Hepatocyte (in vitro differentiated cells): ENCODE results near the gene KRTAP5-10. TPM values are rescaled to one million over a fixed set of nuclear protein-coding genes. Genes with fewer than 3 reads are reported as not detected.
"Not testable (repeated sequence)": the region's sequence is repeated elsewhere in the genome, so short reads cannot be mapped to it uniquely, and the experiment has no call there.

ENCODE experiments used
- DNase-seq: peaks from one replicate; pipeline ENCODE4 v3.0.0-alpha.2; 2016; ENCODE audit warnings: low spot score
- H2AFZ ChIP-seq: fragments of 200-600 bp; sonication (generic); 2 replicates; pipeline ENCODE4 v1.6.0; 2016; ENCODE audit warnings: antibody characterized with exemption, mild to moderate bottlenecking
- H3K27ac ChIP-seq: fragments of 200-600 bp; sonication (generic); 2 replicates; pipeline ENCODE4 v1.5.1; 2016; ENCODE audit warnings: mild to moderate bottlenecking
- H3K27me3 ChIP-seq: fragments of 200-600 bp; sonication (generic); 2 replicates; pipeline ENCODE4 v1.6.1; 2016
- H3K36me3 ChIP-seq: fragments of 200-600 bp; sonication (generic); replicated peaks from 2 replicates; pipeline ENCODE4 v1.5.1; 2016; ENCODE audit warnings: low read depth; ENCODE audit not compliant: insufficient read depth
- H3K4me1 ChIP-seq: fragments of 200-600 bp; sonication (generic); 2 replicates; pipeline ENCODE4 v1.5.1; 2016; ENCODE audit warnings: mild to moderate bottlenecking, moderate library complexity; ENCODE audit not compliant: insufficient read depth
- H3K4me2 ChIP-seq: fragments of 200-600 bp; sonication (generic); 2 replicates; pipeline ENCODE4 v1.6.0; 2016
- H3K4me3 ChIP-seq: fragments of 200-600 bp; sonication (generic); 2 replicates; pipeline ENCODE4 v1.5.1; 2016; ENCODE audit warnings: mild to moderate bottlenecking
- H3K79me2 ChIP-seq: fragments of 200-600 bp; sonication (generic); 2 replicates; pipeline ENCODE4 v1.6.0; 2017; ENCODE audit warnings: mild to moderate bottlenecking
- H3K9me2 ChIP-seq: fragments of 200-600 bp; sonication (generic); replicated peaks from 2 replicates; pipeline ENCODE4 v1.6.0; 2017; ENCODE audit warnings: mild to moderate bottlenecking; ENCODE audit not compliant: insufficient read depth
- H3K9me3 ChIP-seq: fragments of 200-600 bp; sonication (generic); 2 replicates; pipeline ENCODE4 v1.5.1; 2016; ENCODE audit warnings: low read depth, mild to moderate bottlenecking
- H4K20me1 ChIP-seq: fragments of 200-600 bp; sonication (generic); 2 replicates; pipeline ENCODE4 v1.6.0; 2016; ENCODE audit warnings: mild to moderate bottlenecking; ENCODE audit not compliant: insufficient read depth, poor library complexity, severe bottlenecking
- CTCF ChIP-seq: fragments of 200-600 bp; sonication (generic); IDR thresholded peaks from 2 replicates; pipeline ENCODE4 v1.5.1; 2016; ENCODE audit warnings: antibody characterized with exemption, mild to moderate bottlenecking; ENCODE audit not compliant: poor library complexity
- EZH2 ChIP-seq: fragments of 200-600 bp; sonication (generic); IDR thresholded peaks from 2 replicates; pipeline ENCODE4 v1.6.1; 2016; ENCODE audit warnings: antibody characterized with exemption, mild to moderate bottlenecking, borderline replicate concordance
- EZH2phosphoT487 ChIP-seq: fragments of 200-600 bp; sonication (generic); IDR thresholded peaks from one replicate; pipeline ENCODE4 v1.6.1; 2018; ENCODE audit warnings: antibody characterized with exemption, mild to moderate bottlenecking, low read depth, moderate library complexity; ENCODE audit not compliant: unreplicated experiment, severe bottlenecking
- WGBS: methylation state at CpG from one replicate; pipeline ENCODE4 v1.1.6; 2016; ENCODE audit warnings: low lambda C conversion rate; ENCODE audit errors: missing lambda C conversion rate; 5-methylcytosine and 5-hydroxymethylcytosine counted together
- polyA plus RNA-seq: library from polyadenylated mRNA; unstranded; fragments of >200 nt; fragmentation: Nextera tagmentation; extraction: Ambion mirVana; gene quantifications from 2 replicates; pipeline ENCODE4 v1.2.1, GENCODE V29; 2016
- total RNA-seq: library from RNA; depleted of rRNA; stranded (reverse); fragments of >200 nt; gene quantifications from 2 replicates; pipeline ENCODE4 v1.2.3, GENCODE V29; 2014

KRTAP5-10 gene
- total and polyA plus RNA-seq, 2 experiments from 2014 or later: 0.12 TPM; not detected in 1

DNA sequence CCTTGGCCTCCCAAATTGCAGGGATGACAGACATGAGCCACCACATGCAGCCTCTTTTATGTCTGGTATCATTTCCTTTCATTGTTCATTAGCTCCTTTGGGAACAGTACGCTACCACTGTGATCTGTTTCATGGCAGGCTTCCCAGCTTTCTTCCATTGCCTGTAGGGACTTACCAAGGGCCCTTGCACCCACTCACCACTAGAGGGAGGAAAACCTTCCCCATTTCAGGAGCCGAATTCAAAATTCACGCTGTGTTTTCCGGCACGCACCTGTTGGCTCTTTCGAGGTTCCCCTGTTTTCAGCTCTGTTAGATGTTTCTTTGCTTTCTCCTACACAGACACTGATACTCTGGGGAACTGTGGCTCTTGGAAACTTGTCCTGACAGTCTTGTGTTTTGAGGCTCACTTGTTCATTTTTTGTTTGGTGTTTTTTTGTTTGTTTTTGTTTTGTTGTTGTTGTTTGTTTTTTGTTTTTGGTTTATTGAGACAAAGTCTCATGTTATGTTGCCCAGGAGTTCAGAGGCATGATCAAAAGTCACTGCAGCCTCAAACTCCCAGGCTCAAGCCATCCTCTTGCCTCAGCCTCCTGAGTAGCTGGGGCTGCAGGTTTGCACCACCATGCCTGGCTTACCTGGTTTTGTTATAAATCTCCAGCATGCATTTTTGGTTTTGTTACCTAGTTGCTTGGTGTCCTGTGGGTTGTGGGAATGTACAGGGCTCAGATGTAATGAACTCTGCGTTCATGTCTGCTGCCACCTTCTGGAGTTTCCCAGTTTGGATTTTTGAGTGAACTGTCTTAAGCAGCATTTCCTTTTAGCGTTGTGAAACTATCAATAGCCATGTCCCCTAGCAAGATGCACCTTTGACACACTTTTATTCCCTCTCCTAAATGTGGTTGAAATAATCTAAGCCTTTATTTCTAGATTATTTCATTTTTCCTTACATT lies 15.0 kb downstream of the KRTAP5-10 start:
- Histone ChIP-seq H3K9me3 (no peaks in the 10 kb centered on the region), H3K4me2 (peak overlapping the region; percentile 43), H3K4me1 (no peaks in the 10 kb centered on the region), H3K27me3 (no peaks in the 10 kb centered on the region), H3K79me2 (no peaks in the 10 kb centered on the region), H3K27ac (no peak overlapping the region), H3K4me3 (no peak overlapping the region), H2AFZ (no peak overlapping the region), H4K20me1 (no peaks in the 10 kb centered on the region), H3K9me2 (no peaks in the 10 kb centered on the region), H3K36me3 (no peaks in the 10 kb centered on the region)
- TF ChIP-seq EZH2: no peak
- no peak for TF ChIP-seq EZH2phosphoT487
- TF ChIP-seq CTCF: peak; percentile 66
- 25% methylated on average over 8 of the region's 8 CpGs for WGBS
- DNase-seq: peak; percentile 74

DNA sequence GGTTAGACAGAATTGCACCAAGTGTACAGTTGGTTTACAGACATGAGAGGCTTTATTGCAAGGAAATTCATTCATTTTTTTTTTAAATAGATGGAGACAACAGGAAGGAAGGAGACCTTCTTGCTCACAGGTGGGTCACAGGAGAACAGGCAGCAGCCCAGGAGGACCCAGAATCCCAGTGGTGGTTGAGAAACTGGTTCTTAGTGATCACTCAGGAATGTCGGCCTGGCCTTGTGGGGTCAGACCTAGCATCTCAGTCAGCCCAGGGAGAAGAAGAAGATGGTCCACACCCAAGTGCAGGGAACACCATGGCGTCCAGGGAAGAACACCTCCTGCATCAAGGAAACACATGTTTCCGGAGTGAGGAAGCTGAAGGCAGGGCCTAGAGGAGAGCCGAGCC lies 16.5 kb downstream of the KRTAP5-10 start:
- TF ChIP-seq CTCF (no peak), EZH2phosphoT487 (no peak), EZH2 (no peak)
- no peak for DNase-seq
- Histone ChIP-seq H3K4me2 (no peak overlapping the region), H3K27ac (no peak overlapping the region), H3K79me2 (no peaks in the 10 kb centered on the region), H3K4me3 (no peak overlapping the region), H3K9me2 (no peaks in the 10 kb centered on the region), H3K9me3 (no peaks in the 10 kb centered on the region), H2AFZ (no peak overlapping the region), H3K4me1 (peaks cover 7% of the 10 kb centered on the region), H3K27me3 (no peaks in the 10 kb centered on the region), H4K20me1 (no peaks in the 10 kb centered on the region), H3K36me3 (no peaks in the 10 kb centered on the region)
- WGBS: 95% methylated on average over 4 of the region's 4 CpGs

- no peaks in the 10 kb centered on the region for H3K9me3 ChIP-seq
These were observed 17.0 kb downstream of the KRTAP5-10 start, which contains the start of gene KRTAP5-11 for GRCh38 chr11:71582309-71582895. KRTAP5-11 (minus strand) TSS chr11:71582875; CDS start chr11:71582837, 38 bp downstream.

GRCh38 chr11:71582969-71583368 lies 17.6 kb downstream of the KRTAP5-10 start:
- H4K20me1 ChIP-seq, H3K9me2 ChIP-seq, H3K79me2 ChIP-seq, H2AFZ ChIP-seq, H3K27ac ChIP-seq, H3K36me3 ChIP-seq, H3K9me3 ChIP-seq, H3K4me1 ChIP-seq, DNase-seq, H3K4me3 ChIP-seq, H3K27me3 ChIP-seq, H3K4me2 ChIP-seq: not testable (repeated sequence)
- WGBS: 91% methylated on average over 2 of the region's 2 CpGs

More at GRCh38 chr11:71582309-71582895, 17.0 kb downstream of the KRTAP5-10 start, which contains the start of gene KRTAP5-11:
- H4K20me1 ChIP-seq: no peaks in the 10 kb centered on the region
- H3K4me2 ChIP-seq: no peak within 1 kb of the TSS
- H3K36me3 ChIP-seq: no peaks in the 10 kb centered on the region
- H3K27ac ChIP-seq: no peak within 1 kb of the TSS
- DNase-seq: no peak
- TF ChIP-seq EZH2phosphoT487 (no peak), CTCF (no peak), EZH2 (no peak)
- no peaks in the 10 kb centered on the region for H3K27me3 ChIP-seq
- WGBS: 78% methylated on average over 3 of the region's 3 CpGs
- no peaks in the 10 kb centered on the region for H3K79me2 ChIP-seq
- H2AFZ ChIP-seq: no peak within 1 kb of the TSS
- H3K4me1 ChIP-seq: peaks cover 7% of the 10 kb centered on the region
- H3K9me2 ChIP-seq: no peaks in the 10 kb centered on the region
- H3K4me3 ChIP-seq: no peak within 1 kb of the TSS

DNA sequence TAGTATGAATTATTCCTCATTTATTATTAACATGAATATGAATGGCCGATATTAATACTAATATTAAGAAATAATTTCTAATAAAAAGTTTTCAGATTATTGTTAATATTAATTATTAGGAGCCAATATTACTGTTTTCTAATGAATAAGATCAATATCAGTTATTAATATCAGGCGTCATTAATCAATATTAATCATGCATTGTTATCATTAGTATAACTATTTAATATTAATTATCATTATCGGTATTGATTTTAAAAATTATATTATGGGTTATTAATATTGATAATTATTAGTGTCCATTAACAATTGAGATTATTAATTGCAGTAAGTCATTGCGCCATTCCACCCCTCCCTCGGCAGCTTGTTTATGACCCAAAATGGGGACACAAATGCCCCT lies 20.3 kb downstream of the KRTAP5-10 start:
- H3K4me3 ChIP-seq, H4K20me1 ChIP-seq, DNase-seq, H2AFZ ChIP-seq, H3K4me2 ChIP-seq, H3K9me3 ChIP-seq, H3K79me2 ChIP-seq, H3K27me3 ChIP-seq, H3K27ac ChIP-seq, H3K9me2 ChIP-seq, H3K36me3 ChIP-seq: not testable (repeated sequence)
- peaks cover 15% of the 10 kb centered on the region for H3K4me1 ChIP-seq
- WGBS: 96% methylated on average over 5 of the region's 5 CpGs
